WTC11 (cell line): ENCODE results near the gene PRKCB. TPM values are rescaled to one million over a fixed set of nuclear protein-coding genes. Genes with fewer than 3 reads are reported as not detected.

Experiments used
- ATAC-seq: fragments of 200-7000 bp; cut with Tn5 transposase; 2 replicates; pipeline ENCODE4 v1.10.0; 2021; ENCODE audit warnings: mild to moderate bottlenecking, moderate library complexity
- CTCF ChIA-PET: fragments of 300-600 bp; sonication (Branson Sonifier 250); formaldehyde crosslinking; loops from one replicate; lab custom pipeline; 2021; ENCODE audit warnings: antibody characterized with exemption; lab: Charles Lee
- POLR2A ChIA-PET: fragments of 350-600 bp; sonication (Branson Sonifier 250); formaldehyde crosslinking; loops from one replicate; lab custom pipeline; 2021; ENCODE audit warnings: antibody characterized with exemption; lab: Charles Lee
- DNase-seq: peaks from one replicate; pipeline ENCODE4 v3.0.0; 2021; ENCODE audit warnings: low spot score
- H3K27ac Mint-ChIP-seq: 2 replicates; pipeline ENCODE4 v1.8.0; 2021; ENCODE audit warnings: mixed read lengths
- H3K27me3 Mint-ChIP-seq: 2 replicates; pipeline ENCODE4 v1.8.0; 2021; ENCODE audit warnings: low read depth, mild to moderate bottlenecking, moderate library complexity, mixed read lengths
- H3K36me3 Mint-ChIP-seq: 2 replicates; pipeline ENCODE4 v1.8.0; 2021; ENCODE audit warnings: mixed read lengths
- H3K4me1 Mint-ChIP-seq: 2 replicates; pipeline ENCODE4 v1.8.0; 2022; ENCODE audit warnings: mixed read lengths
- H3K4me3 Mint-ChIP-seq: 2 replicates; pipeline ENCODE4 v1.8.0; 2021; ENCODE audit warnings: mild to moderate bottlenecking, moderate library complexity, mixed read lengths
- H3K9me3 Mint-ChIP-seq: 2 replicates; pipeline ENCODE4 v1.8.0; 2021; ENCODE audit warnings: mixed read lengths
- AR ChIP-seq: fragments of 250-450 bp; sonication (Bioruptor Pico); IDR thresholded peaks from 2 replicates; pipeline ENCODE4 v1.9.0; 2021; ENCODE audit warnings: mild to moderate bottlenecking
- ATF1 ChIP-seq: sonication (generic); formaldehyde crosslinking; IDR thresholded peaks from 2 replicates; pipeline ENCODE4 v1.8.1; 2023; ENCODE audit warnings: mild to moderate bottlenecking, moderate library complexity, missing genetic modification reagents
- ATF3 ChIP-seq: sonication (generic); formaldehyde crosslinking; conservative IDR thresholded peaks from 2 replicates; pipeline ENCODE4 v1.8.1; 2022; ENCODE audit warnings: mild to moderate bottlenecking, missing genetic modification reagents
- CBFB ChIP-seq: sonication (generic); formaldehyde crosslinking; IDR thresholded peaks from 2 replicates; pipeline ENCODE4 v1.8.1; 2022; ENCODE audit warnings: mild to moderate bottlenecking, low read depth, missing genetic modification reagents
- EMX1 ChIP-seq: fragments of 250-450 bp; sonication (Bioruptor Pico); IDR thresholded peaks from 2 replicates; pipeline ENCODE4 v1.8.0; 2021; ENCODE audit warnings: mild to moderate bottlenecking
- ERG ChIP-seq: fragments of 250-450 bp; sonication (Bioruptor Pico); IDR thresholded peaks from 2 replicates; pipeline ENCODE4 v1.8.0; 2021; ENCODE audit warnings: mild to moderate bottlenecking
- ESRRA ChIP-seq: sonication (generic); formaldehyde crosslinking; IDR thresholded peaks from 2 replicates; pipeline ENCODE4 v1.8.1; 2022; ENCODE audit warnings: mild to moderate bottlenecking, missing genetic modification reagents, borderline replicate concordance
- ETV6 ChIP-seq: sonication (generic); formaldehyde crosslinking; IDR thresholded peaks from 2 replicates; pipeline ENCODE4 v1.8.1; 2022; ENCODE audit warnings: mild to moderate bottlenecking, missing genetic modification reagents
- FOXJ3 ChIP-seq: sonication (generic); formaldehyde crosslinking; IDR thresholded peaks from 2 replicates; pipeline ENCODE4 v1.9.0; 2021; ENCODE audit warnings: missing genetic modification reagents, mild to moderate bottlenecking, borderline replicate concordance
- FOXK1 ChIP-seq: sonication (generic); formaldehyde crosslinking; IDR thresholded peaks from 2 replicates; pipeline ENCODE4 v1.8.0; 2022; ENCODE audit warnings: mild to moderate bottlenecking, moderate library complexity, missing genetic modification reagents
- FOXP1 ChIP-seq: sonication (generic); formaldehyde crosslinking; IDR thresholded peaks from 2 replicates; pipeline ENCODE4 v1.8.0; 2022; ENCODE audit warnings: missing genetic modification reagents, mild to moderate bottlenecking, moderate library complexity, borderline replicate concordance
- GTF2I ChIP-seq: fragments of 250-450 bp; sonication (Bioruptor Pico); conservative IDR thresholded peaks from 2 replicates; pipeline ENCODE4 v1.4.0; 2021; ENCODE audit warnings: mild to moderate bottlenecking
- HMGA2 ChIP-seq: fragments of 250-450 bp; sonication (Bioruptor Pico); IDR thresholded peaks from 2 replicates; pipeline ENCODE4 v1.4.0; 2021; ENCODE audit warnings: mild to moderate bottlenecking, moderate library complexity
- NFATC4 ChIP-seq: fragments of 250-450 bp; sonication (Bioruptor Pico); IDR thresholded peaks from 2 replicates; pipeline ENCODE4 v1.9.0; 2021; ENCODE audit warnings: mild to moderate bottlenecking
- NR1H2 ChIP-seq: sonication (generic); formaldehyde crosslinking; IDR thresholded peaks from 2 replicates; pipeline ENCODE4 v1.9.0; 2021; ENCODE audit warnings: mild to moderate bottlenecking, moderate library complexity, missing genetic modification reagents
- SMAD3 ChIP-seq: sonication (generic); formaldehyde crosslinking; IDR thresholded peaks from 2 replicates; pipeline ENCODE4 v1.8.0; 2022; ENCODE audit warnings: missing genetic modification reagents, mild to moderate bottlenecking, borderline replicate concordance
- TCF7 ChIP-seq: sonication (generic); formaldehyde crosslinking; IDR thresholded peaks from 2 replicates; pipeline ENCODE4 v1.8.0; 2022; ENCODE audit warnings: mild to moderate bottlenecking, low read depth, missing genetic modification reagents, moderate library complexity
- USF1 ChIP-seq: sonication (generic); formaldehyde crosslinking; IDR thresholded peaks from 2 replicates; pipeline ENCODE4 v1.8.0; 2022; ENCODE audit warnings: mild to moderate bottlenecking, missing genetic modification reagents
- ZBTB43 ChIP-seq: sonication (generic); formaldehyde crosslinking; IDR thresholded peaks from 2 replicates; pipeline ENCODE4 v1.8.1; 2023; ENCODE audit warnings: mild to moderate bottlenecking, missing genetic modification reagents
- ZNF121 ChIP-seq: sonication (generic); formaldehyde crosslinking; IDR thresholded peaks from 2 replicates; pipeline ENCODE4 v1.8.0; 2023; ENCODE audit warnings: missing genetic modification reagents
- ZNF138 ChIP-seq: sonication (generic); formaldehyde crosslinking; conservative IDR thresholded peaks from 2 replicates; pipeline ENCODE4 v1.8.1; 2022; ENCODE audit warnings: mild to moderate bottlenecking, moderate library complexity, missing genetic modification reagents
- ZNF219 ChIP-seq: sonication (generic); formaldehyde crosslinking; IDR thresholded peaks from 2 replicates; pipeline ENCODE4 v1.8.0; 2023; ENCODE audit warnings: missing genetic modification reagents, mild to moderate bottlenecking, borderline replicate concordance
- ZNF317 ChIP-seq: sonication (generic); formaldehyde crosslinking; IDR thresholded peaks from 2 replicates; pipeline ENCODE4 v1.8.1; 2023; ENCODE audit warnings: low read depth, mild to moderate bottlenecking, moderate library complexity, missing genetic modification reagents, borderline replicate concordance
- ZNF416 ChIP-seq: fragments of 250-450 bp; sonication (Bioruptor Pico); IDR thresholded peaks from 2 replicates; pipeline ENCODE4 v1.9.0; 2021; ENCODE audit warnings: mild to moderate bottlenecking, inconsistent platforms
- ZNF512 ChIP-seq: sonication (generic); formaldehyde crosslinking; IDR thresholded peaks from 2 replicates; pipeline ENCODE4 v1.8.1; 2022; ENCODE audit warnings: missing genetic modification reagents, borderline replicate concordance
- total RNA-seq: library from RNA; stranded (reverse); gene quantifications from 3 replicates; pipeline ENCODE4 v1.2.3, GENCODE V29; 2021

The PRKCB gene
- total RNA-seq, 1 experiment from 2014 or later, result 6.9 TPM

- H3K9me3 Mint-ChIP-seq, result no peaks in the 10 kb centered on the region
These were observed 92.0 kb downstream of the PRKCB start for GRCh38 chr16:23927796-23928195.

GRCh38 chr16:23929237-23929636 is 93.5 kb downstream of the PRKCB start:
- Mint-ChIP-seq H3K9me3 (peaks cover 8% of the 10 kb centered on the region), H3K4me3 (no peak overlapping the region), H3K27me3 (peaks cover 8% of the 10 kb centered on the region; the same call in 1 of the 2 replicates), H3K4me1 (no peaks in the 10 kb centered on the region), H3K36me3 (no peaks in the 10 kb centered on the region), H3K27ac (no peak overlapping the region)
- no peak for TF ChIP-seq NFATC4
- TF ChIP-seq NR1H2 (CRISPR knock-in tag), result no peak
- no peak for TF ChIP-seq CBFB (CRISPR knock-in tag)
- TF ChIP-seq SMAD3, result no peak
- TF ChIP-seq HMGA2 (CRISPR knock-in tag), result no peak
- TF ChIP-seq ZNF219 (CRISPR knock-in tag), result no peak
- TF ChIP-seq ZNF138 (CRISPR knock-in tag), result no peak
- TF ChIP-seq ZNF416 (CRISPR knock-in tag), result no peak
- no peak for TF ChIP-seq ERG (CRISPR knock-in tag)
- TF ChIP-seq FOXP1 (CRISPR knock-in tag), result no peak
- no peak for TF ChIP-seq GTF2I
- no peak for TF ChIP-seq ETV6 (CRISPR knock-in tag)
- ATAC-seq (no peak), DNase-seq (no peak)
- ChIA-PET CTCF (interaction anchor here (0.5 to 2.2 kb wide), 2 partner anchors 14 to 81 kb away, joined by 3 to 7 read pairs; no protein-coding TSS in a partner anchor), POLR2A (no interaction called here)

More at GRCh38 chr16:23927796-23928195, 92.0 kb downstream of the PRKCB start:
- H3K27ac Mint-ChIP-seq, result no peak overlapping the region
- H3K27me3 Mint-ChIP-seq, result peaks cover 3% of the 10 kb centered on the region; the same call in 1 of the 2 replicates
- H3K4me3 Mint-ChIP-seq, result no peak overlapping the region
- CTCF ChIA-PET, result interaction anchor here (0.5 to 2.2 kb wide), 2 partner anchors 48 to 82 kb away, joined by 4 to 7 read pairs; no protein-coding TSS in a partner anchor
- no peaks in the 10 kb centered on the region for H3K4me1 Mint-ChIP-seq
- POLR2A ChIA-PET, result no interaction called here
- DNase-seq (no peak), ATAC-seq (no peak)
- TF ChIP-seq ZNF512 (CRISPR knock-in tag) (no peak), ATF3 (CRISPR knock-in tag) (no peak), FOXK1 (CRISPR knock-in tag) (no peak), AR (CRISPR knock-in tag) (no peak), SMAD3 (no peak), ZNF317 (CRISPR knock-in tag) (no peak), ZBTB43 (CRISPR knock-in tag) (no peak), FOXJ3 (CRISPR knock-in tag) (no peak), ESRRA (CRISPR knock-in tag) (no peak), USF1 (no peak), ETV6 (CRISPR knock-in tag) (no peak), EMX1 (no peak), ATF1 (no peak), ZNF121 (CRISPR knock-in tag) (no peak), GTF2I (no peak), NFATC4 (no peak), TCF7 (CRISPR knock-in tag) (no peak)
- H3K36me3 Mint-ChIP-seq, result no peaks in the 10 kb centered on the region
